HG02852 (cell line): ENCODE measurements around the gene TPT1.

ENCODE experiments used
- ATAC-seq: cut with Tn5 transposase; IDR thresholded peaks from one replicate; pipeline ENCODE4 v1.9.1; 2021; ENCODE audit warnings: mild to moderate bottlenecking, moderate library complexity; ENCODE audit not compliant: unreplicated experiment

TPT1 gene

DNA sequence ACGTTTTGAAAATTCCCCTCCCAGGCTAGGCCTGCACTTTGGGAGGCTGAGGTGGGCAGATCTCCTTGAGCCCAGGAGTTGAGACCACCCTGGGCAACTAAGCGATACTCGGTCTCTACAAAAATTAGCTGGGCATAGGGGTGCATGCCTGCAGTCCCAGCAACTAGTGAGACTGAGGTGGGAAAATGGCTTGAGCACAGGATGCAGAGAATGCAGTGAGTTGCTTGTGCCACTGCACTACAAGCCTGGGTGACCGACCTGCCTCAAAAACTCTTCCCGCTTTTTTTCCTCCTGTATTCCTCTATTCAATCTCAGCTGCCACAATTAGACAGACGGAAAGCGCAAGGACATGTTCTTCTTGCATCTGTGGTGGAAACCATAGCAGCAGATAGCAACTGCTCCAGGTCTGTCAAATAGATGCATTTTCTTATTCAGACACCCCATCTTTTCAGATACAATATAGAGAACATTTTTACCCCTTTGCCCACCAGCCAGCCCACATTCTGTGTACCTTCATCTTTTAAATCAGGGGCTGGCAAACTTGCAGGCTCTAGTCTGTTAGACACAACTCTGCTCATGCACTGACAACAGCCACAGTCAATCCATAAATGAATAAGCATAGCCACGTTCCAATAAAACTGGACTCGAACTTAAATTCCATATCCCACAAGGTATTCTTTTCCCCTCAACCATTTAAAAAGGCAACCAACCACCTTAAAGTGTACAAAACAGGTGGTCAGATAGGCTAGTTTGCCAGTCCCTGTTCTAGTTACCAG lies 4.8 kb downstream of the TPT1 start:
- no peak for ATAC-seq

DNA sequence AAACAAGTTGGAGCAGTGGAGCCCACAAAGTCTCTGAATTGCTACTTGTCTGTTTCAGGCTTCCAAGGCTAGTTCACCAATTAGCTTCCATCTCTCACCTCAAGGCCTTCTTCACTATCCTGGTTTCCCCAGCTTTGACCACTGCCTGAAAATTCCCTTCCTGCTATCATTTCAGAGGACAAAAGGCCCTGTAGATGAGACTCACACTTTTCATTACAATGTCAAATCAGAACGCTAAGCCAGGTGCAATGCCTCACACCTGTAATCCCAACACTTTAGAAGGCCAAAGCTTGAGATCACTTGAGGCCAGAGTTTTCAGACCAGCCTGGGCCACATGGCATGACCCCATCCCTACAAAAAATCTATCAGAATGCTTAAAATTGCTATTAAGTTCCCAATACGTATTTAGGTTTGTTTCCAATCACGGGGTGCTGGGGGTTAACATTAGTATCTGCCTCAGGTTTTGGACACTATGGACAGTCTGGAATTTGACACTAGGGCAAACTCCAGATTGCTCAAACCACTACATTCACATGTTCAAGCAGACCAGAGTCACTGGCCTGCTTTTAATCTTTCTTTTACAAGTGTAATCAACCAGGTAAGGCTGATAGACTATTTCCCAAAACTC lies 5.5 kb downstream of the TPT1 start:
- no peak for ATAC-seq

DNA sequence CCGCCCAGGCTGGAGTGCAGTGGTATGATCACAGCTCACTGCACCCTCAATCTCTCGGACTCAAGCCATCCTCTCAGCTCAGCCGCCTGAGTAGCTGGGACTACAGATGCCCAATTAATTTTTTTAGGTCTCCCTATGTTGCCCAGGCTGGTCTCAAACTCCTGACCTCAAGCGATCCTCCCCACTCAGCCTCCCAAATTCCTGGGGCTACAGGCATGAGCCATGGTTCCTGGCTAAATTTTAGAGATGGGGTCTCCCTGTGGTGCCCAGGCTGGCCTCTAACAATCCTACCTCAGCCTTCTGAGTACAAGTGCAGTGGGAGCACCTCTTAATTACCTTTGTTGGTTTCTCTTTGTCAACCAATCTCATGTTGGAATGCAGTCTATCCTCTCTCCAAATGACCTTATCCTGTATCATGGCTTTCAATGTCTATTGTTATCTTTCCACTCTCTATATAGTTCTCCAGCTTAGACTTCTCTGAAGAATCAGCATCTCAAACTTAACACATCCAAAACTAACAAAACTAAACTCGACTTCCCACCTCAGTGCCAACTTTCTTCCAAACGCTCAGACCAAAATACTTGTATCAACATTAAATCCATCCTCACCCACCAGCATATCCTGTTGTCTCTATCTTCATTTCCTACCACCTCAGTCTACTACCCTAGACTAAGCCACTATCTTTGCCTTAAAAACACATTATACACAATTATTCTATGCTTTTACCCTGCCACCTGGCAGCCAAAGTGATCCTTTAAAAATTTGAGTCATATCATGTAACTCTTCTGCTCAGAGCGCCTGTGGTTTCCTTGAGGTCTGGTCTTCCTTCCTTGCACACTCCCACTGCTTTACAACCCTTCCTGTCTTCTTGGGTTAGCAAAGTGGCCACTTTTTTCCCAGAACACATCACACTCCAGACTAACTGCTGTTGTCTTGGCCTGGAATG lies 6.7 kb downstream of the TPT1 start:
- no peak for ATAC-seq

DNA sequence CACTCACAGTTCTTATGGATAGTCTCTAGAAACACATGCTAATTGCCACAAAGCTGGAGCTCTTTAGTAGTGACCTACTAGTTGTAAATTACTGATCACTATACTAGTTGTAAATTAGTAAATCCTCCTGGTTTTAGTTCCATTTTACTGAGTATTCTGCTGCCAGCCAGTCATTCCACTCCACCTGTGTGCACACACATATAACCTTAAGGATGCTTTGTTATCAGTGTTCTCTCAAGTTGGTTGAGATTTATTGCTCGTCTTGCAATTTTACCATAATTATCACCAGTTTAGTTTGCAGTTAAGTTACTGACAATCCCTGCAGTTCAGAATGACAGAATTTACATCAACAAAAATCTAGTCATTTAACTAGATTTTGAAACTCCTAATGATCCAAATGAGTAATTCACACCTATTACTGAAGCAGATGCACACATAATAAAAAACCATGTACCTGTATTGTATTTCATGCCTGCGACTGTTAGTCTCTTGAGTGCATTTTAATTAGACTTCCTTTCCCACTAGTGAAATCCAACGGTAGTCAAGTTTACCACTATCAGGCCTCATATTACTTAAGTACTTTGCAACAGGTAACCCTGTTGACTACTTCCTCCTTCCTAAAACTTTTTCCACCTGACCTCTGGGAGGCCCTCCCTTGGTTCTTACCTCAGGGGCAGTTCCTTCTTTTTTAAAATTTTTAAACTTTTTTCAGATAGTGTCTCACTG lies 7.6 kb downstream of the TPT1 start:
- no peak for ATAC-seq

DNA sequence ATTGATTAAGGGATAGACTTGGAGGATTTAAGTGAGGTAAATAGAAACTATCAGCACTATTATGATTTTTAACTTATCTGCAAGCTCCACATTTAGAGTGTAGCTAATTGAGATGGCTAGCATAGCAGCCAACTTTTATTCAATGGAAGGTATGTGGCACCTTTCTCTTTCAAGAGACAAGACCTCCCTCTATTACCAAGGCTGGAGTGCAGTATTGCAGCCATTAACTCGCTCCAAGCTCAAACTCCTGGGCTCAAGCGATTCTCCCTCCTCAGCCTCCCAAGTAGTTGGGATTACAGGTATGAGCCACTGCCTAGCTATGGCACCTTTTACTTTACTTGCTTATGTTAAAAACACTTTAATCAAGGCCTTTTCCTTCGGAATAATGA lies 8.2 kb downstream of the TPT1 start:
- no peak for ATAC-seq

DNA sequence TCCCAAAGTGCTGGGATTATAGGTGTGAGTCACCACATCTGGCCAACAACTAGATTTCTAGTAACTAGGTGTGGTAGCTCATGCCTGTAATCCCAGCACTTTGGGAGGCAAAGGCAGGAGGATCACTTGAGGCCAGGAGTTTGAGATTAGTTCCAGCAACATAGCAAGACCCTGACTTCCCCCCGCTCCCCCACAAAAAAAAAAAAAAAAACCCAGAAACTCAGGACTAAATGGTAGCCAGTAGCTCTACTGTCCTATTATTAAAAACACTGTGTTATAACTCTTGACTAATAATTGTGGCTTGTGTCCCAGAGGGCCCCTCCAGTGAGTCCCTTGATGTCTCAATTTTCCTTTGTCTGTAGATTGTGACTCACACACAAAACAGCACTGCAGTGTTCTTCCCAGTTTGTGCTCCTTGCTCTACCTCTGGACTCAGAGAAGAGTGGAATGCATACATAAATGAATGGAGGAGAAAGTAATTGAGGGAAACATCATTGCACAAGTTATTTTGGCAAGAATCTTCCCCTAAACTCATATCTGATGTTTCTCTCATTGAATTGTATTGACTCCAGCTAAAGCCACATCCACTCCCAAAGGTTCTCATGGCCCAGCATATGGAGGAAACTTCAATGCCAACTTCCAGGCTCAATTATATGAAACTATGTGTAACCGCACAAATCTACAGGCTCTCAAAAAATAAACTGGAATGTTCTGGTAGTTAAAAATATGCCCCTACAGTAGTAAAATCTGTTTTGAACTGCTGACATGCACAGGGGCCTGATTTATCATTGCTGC lies 8.8 kb downstream of the TPT1 start:
- no peak for ATAC-seq

DNA sequence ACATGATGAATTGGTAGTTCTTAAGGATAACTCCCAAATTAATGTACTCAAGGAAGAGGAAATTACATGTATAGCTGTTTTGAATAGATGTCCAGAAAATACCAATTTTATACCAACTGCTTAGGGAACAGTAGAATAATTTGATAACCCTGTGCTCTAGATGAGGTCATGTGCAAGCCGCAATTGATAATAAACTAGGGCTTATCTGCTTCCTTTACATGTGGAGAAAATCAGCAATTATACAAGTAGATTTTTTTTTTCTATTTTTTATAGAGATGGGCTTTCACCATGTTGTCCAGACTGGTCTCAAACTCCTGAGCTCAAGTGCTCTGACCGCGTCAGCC lies 9.3 kb downstream of the TPT1 start:
- no peak for ATAC-seq

DNA sequence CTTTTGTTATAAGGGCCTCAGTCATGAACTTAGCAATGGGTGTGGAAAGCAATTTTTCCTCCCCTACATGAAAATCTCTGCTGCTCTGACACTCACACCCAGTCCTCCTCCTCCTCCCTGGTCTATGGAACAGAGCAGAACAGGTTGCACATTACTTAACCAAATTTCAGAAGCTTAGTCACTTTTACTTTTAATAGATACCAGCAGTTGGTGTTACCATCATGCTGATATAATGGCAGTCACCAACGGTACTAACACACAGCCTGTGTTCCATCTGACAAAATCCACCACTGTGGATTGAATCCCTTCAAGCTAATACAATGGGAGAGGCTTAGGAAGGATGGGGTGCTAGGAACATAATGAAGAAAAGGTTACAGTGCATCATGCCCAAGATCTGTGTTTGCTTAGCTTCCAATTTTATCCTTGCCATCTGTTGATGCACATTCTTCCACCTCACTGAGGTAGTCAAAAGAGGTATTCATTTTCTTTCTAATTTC lies 9.8 kb downstream of the TPT1 start:
- ATAC-seq, result no peak

DNA sequence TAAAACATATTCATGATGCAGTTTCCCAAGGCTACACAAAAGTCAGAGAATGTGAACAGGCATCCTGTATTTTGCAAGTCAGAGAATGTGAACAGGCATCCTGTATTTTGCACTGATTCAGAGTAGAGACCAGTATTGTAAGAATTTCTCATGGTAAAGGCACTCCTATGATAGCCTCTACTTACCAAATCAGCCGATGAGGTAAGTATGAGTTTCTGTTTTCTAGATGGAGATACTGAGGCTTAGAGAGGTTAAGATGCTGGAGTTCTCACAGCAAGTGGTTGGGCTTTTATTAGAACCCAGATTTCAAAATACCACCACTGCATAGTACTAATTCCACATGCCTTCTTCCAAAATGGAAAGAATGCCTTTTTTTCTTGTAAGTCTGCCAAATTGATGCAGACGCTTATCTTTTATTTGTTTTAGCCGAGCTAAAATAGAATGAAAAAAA lies 12.3 kb downstream of the TPT1 start:
- ATAC-seq, result no peak

DNA sequence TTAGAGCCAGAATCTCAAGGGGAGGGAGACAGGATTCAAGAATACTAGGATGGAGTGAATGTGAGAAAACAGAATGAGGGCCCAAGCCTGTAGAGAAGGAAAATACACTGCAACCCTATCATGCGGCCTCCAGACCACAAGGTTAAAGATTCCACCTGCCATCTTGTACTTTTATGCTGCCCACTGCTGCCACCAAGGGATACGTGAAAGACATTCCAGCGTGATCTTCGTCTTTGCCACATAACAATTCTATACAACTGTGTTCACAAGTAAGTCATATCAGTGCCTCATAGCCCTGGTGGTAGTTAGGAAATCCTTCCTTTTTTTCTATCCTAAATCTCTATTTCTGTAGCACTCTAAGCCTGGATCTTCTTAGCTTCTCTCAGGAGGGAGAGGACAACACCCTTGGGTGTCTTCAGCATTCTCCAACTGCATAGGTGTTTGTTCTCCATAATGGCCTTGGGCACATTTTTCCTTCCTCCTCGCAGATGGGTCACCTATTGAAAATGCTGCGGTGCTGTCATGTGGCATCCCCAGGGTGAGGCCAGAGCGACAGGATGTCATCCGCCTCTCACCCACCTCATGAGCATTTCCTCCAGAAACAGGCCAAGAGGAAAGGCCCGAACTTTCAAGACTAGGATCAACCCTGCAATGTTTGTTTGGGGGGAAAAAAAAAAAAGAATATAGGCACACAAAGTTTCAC lies 13.6 kb downstream of the TPT1 start:
- ATAC-seq, result no peak

DNA sequence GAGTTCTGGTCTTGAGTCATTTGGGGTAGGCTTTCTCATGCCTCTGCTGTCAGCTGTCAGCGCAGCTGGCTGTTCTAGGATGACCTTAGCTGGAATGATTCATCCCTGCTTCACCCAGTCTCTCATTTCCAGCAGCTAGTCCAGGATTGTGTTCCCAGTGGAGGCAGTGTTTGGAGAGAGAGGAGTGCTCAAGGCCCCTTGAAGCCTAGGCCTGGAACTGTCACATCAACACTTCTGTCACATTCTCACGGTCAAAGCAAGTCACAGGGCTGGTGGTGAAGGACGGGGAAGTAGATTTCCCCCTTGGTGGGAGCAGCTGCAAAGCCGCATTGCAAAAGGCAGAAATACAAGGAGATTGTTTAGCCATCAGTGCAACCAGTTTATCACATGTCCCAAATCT lies 15.2 kb downstream of the TPT1 start:
- ATAC-seq, result no peak

DNA sequence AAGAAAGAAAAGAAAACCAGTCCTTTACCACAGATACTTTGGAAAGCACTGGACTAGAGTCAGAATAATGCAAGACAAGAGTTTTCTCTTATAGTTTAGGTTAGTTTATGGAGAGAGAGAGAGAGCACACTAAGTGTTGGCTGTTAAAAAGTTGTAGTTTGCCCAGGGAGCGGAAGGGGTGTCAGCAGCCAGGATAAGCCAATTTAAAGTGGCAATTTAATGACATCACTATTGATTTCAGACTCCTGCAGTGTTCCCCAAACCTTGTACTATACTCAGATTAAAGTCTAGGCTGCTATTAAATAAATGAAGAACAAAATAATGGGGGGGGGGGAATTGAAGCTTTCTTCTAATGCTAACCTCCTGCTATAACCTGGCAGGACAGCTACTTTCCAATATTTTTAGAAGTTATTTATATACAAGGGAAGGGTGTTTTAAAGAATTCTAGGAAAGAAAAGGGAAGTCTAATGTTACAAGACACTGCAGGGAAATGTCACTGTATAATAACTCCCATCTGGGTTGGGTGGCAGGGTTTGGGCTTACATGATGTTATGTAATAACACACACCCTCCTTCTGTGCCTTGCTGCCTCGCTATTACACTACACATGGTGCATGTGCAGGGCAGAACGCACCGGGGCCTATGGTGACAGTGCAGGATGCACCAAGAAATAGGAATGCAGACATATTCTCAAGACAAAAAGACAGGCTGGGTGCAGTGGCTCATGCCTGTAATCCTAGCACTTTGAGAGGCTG lies 19.9 kb downstream of the TPT1 start:
- ATAC-seq, result no peak

DNA sequence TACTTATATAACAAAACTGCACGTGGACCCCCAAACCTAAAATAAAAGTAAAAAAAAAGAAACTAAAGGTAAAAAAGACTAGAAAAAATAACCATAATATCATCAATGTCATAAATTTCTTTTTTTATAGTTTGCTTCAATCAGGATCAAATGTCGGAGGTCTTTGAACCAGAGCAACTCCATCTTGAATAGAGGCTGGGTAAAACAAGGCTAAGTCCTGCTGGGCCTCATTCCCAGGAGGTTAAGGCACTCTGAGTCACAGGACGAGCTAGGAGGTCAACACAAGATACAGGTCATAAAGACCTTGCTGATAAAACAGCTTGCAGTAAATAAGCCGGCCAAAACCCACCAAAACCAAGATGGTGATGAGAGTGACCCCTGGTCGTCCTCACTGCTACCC lies 24.0 kb downstream of the TPT1 start:
- no peak for ATAC-seq

DNA sequence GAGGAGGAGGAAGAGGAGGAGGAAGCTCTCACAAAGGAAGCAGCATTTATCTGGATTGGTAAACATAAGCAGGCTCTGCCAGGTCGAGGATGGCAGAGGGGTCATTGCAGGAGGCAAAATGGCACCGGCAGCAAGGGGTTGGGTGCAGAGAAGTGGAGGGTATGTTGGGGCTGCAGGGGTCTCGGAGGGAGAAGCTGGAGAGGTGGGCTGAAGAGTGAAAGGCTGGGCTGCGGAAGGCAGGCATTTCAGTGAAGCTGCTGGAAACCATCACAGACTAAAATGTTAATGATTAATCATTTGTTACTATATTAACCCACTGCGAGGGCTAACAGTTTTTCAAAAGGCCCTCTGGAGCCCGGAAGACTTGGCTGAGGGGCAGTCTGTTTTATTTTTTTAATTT lies 24.6 kb downstream of the TPT1 start:
- ATAC-seq, result no peak

DNA sequence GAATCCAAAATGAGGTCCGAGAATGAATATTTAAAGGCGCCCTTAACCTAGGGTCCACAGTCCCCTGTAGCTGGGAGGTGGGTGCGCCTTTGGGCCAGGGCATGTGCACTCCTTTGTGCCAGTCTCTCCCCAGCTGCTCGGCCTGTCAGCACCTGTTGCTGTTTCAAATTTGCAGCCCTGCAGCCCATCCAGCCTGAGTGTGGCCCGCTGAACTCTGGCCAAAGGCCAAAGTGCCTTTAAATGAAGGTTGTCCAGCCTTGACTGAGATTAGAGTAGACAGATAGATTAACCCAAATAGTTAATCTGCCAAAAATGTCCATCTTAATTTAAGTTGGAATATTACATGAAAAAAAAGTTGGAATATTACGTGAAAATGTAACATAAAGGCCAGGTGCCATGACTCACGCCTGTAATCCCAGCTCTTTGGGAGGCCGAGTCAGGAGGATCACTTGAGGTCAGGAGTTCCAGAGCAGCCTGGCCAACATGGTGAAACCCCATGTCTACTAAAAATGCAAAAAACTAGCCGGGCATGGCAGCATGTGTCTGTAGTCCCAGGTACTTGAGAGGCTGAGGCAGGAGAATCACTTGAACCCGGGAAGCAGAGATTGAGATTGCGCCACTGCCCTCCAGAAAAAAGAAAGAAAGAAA lies 25.3 kb downstream of the TPT1 start:
- ATAC-seq, result no peak

DNA sequence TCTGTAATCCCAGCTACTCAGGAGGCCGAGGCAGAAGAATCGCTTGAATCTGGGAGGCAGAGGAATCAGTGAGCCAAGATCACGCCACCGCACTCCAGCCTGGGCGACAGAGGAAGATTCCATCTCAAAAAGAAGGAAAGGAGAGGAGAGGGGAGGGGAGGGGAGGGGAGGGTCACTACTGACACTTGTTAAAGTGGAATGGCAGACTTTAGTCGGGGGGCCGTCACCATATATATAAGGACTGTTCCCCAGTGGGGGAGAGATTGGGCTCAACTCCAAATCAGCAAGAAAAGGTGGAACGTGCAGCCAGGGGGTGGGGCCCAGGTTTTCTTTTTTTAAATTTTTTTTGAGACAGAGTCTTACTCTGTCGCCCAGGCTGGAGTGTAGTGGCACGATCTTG lies 26.2 kb downstream of the TPT1 start:
- ATAC-seq, result no peak

DNA sequence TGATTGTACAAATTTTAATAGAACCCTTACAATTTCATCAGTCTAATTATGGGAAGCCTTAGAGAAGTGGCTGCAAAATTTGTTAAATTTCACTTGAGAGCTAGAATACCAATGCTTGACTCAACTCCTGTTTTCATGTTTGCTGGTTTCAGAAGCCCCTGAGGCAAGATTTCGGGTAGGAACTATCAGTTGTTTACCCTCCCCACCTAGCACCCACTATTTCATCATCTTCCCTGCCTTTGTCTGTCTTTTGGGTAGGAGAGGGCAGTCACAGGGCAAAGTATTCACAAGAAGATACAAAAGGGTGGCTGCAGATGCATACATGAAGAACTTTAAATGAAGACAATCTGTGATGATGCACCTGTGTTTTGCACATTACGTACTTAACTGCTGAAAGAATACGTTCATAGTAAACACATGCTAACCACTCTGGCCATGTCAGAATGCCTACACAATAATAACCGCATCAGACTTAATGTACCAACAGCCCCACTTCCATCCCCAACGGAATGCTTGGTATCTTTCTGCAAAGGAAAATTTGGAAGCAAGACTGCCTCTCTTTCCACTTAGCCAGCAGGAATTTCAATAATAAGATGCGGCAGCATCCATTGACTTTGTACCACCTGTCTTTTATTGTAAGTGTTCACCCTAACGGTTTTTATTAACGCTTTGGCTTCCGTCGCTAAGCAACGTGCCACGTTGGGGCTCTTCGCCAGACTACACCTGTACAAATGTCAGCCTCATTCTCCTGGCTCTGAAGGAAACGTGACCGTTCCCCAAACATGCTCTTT lies 30.4 kb downstream of the TPT1 start:
- ATAC-seq, result no peak
